ENCODE results near the gene STX10.

The STX10 gene

GRCh38 chr19:13117772-13118423 is 32.3 kb downstream of the STX10 start, which contains the start of gene NACC1:
Gene NACC1 (plus strand): TSS chr19:13118264. CDS start chr19:13135208, 16,944 bp downstream.
- DNase-seq, result peak; percentile 88

- no peak for DNase-seq
Measured at GRCh38 chr19:13117176-13117771, 32.9 kb downstream of the STX10 start.

- DNase-seq, result peak; percentile 95
Measured at GRCh38 chr19:13116282-13117175, 33.6 kb downstream of the STX10 start, which contains the start of gene TRMT1. Gene TRMT1 (minus strand): TSS chr19:13116740. CDS start chr19:13116399, 341 bp downstream.

- no peak for DNase-seq
Measured at GRCh38 chr19:13115936-13116281, 34.3 kb downstream of the STX10 start.

DNA sequence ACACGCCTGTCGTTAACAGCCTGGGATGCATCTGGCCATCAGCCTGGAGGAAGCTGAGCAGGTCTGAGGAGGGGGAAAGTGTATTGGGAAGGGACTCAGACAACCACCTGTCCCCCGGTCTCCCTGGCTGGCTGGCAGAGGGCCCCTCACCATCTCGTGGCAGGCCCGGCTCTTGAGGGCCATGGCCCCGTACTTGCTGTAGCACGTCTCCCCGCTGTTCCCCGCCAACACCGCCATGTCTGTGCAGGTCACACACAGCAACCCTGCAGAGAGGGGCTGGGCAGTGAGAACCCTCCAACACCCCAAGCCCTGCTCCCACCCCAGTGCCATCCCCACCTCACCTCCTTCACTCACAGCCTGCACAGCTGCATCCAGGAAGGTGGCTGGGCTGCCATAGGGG is 37.6 kb downstream of the STX10 start:
- DNase-seq, result no peak

GRCh38 chr19:13110099-13110610 is 40.0 kb downstream of the STX10 start:
- DNase-seq, result no peak

DNA sequence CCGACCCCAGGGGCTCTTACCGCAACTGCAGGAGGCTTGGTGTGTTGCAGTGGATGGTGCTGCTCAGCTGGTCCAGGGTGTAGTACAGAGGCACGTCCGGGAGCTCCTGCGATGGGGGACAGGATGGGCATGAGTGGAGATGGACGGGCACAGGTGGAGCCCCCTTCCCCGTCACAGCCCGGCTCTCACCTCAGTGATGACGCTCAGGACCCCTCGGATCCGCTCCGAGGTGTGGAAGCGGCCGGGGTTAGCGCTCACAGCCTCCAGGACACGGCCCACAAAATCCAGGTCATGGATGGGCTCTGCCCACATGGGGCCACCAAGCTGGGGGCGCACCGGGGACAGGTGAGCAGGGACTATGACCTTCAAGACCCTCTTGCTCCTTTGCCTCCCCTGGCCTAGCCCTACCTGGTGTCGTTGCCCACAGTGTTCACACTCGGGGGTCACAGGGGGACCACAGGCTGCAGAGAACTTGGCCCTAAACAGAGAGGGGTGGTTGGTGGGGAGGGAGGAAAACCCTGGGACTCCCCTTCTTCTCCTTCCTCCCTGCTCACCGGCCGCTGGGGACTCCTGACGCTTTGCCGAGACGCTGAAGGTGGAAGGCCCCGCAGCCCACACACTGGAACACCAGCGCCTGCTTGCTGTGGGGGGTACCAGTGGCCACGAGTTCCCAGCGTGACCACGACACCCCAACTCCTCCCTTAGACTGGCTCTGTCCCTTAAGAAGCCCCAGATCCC is 40.6 kb downstream of the STX10 start:
- no peak for DNase-seq

- no peak for DNase-seq
Measured at GRCh38 chr19:13104848-13105711, 45.1 kb downstream of the STX10 start.

GRCh38 chr19:13104360-13104847 is 45.8 kb downstream of the STX10 start:
- peak; percentile 56 for DNase-seq

DNA sequence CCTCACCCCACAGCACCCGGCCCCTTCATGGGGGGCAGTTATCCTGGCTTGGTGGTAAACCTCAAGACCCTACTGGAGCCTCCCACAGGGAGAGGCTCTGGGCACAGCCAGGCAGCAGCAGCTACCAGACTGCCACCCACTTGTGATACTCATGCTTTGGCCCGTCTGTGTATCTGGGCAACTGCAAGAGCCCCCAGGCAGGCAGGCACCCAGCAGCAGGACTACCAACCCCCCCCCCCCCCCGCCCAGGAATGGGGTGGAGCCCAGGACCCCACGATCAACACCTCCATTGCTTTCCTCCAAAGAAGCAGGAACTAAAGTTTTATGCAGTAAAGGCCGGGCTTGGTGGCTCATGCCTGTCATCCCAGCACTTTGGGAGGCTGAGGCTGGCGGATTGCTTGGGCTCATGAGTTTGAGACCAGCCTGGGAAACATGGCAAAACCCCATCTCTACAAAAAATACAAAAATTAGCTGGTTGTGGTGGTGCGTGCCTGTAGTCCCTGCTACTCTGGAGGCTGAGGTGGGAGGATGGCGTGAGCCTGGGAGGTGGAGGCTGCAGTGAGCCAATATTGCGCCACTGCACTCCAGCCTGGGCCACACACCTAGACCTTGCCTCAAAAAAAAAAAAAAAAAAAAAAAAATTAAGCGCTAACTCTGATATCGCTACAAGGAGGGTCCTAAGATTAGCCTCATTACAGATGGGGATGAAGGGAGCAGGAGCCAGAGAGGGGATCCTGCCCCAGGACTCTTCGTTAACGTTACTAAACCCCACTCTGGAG is 46.4 kb downstream of the STX10 start:
- no peak for DNase-seq

DNA sequence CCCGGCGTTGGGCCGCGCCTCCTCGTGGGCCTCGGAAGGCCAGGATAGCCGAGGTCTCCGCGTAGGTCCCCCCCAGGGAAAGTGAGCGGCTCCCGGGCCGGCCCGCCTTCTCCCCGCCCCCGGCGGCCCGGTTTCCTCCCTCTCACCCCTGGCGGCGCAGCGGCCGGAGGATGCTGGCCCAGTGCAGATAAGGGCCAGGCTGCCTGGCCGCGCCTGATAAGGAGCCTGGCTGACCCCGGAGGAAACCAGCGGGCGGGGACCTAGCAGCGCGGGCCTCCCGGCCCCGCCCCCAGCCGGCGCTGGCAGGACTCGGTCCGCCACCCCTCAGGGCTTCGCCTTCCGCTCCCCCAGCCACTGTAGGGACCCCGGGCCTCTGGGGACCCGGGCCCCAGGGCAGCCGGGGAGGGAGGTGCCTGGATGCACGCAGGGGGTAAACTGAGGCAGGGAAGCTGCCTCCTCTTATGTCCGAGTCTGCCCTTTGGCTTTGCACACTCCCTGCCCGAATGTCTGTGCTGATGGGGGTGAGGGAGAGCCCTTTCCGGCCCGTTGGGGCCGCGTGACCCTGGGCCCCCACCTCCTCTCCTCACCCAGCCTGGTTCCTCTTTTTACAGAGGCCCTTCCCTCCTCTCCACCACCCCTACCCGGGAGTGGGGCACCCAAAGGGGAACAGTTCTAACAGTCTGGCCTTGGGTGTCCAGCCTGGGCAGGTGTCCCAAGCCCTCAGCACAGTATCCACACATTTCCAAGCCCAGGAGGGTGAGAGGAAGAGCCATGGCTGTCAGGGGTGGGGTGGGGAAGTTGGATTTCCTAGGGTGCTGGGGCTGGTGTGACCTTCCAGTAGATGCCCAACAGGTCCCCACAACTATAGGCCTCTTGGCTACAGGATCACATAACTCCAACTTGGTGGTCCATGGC is 47.3 kb downstream of the STX10 start, which contains the start of gene LYL1:
Gene LYL1 (minus strand): TSS at position 193 of the 915 bp plus-strand sequence. CDS start 1,687 bp downstream, outside the sequence.
- DNase-seq, result no peak

- DNase-seq, result no peak
Measured at GRCh38 chr19:13102416-13102665, 47.8 kb downstream of the STX10 start.

DNA sequence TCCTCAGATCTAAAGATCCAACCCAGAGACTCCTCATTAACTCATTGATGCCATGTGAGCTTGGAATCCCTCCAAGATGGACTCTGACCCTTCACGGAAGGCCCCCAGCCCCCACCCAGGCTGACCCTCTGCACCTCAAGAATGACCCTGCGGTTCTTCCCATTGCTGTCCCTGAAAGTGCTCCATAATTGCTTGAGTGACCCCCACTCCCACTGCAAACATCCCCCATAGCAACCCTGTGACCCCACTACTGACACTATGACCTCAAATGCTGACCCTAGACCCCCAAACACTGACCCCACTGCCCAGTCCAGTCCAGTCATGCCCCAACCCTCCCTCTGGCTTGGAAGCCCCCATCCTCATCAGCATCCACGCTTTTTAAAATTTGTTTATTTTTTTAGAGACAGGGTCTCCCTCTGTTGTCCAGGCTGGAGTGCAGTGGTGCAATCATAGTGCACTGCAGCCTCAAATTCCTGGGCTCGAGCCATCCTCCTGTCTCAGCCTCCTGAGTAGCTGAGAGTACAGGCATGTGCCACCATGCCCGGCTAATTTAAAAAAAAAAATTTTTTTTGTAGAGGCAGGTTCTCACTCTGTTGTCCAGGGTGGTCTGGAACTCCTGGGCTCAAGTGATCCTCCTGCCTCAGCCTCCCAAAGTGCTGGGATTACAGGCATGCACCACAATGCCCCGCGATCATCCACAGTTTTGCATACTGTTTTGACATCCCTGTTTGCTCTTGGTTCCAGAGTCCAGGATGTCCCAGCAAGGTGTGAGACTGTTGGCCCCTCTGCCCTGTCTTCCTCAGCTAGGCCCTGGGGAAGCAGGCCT is 48.4 kb downstream of the STX10 start:
- no peak for DNase-seq

GRCh38 chr19:13100841-13101589 is 49.2 kb downstream of the STX10 start:
- no peak for DNase-seq

DNA sequence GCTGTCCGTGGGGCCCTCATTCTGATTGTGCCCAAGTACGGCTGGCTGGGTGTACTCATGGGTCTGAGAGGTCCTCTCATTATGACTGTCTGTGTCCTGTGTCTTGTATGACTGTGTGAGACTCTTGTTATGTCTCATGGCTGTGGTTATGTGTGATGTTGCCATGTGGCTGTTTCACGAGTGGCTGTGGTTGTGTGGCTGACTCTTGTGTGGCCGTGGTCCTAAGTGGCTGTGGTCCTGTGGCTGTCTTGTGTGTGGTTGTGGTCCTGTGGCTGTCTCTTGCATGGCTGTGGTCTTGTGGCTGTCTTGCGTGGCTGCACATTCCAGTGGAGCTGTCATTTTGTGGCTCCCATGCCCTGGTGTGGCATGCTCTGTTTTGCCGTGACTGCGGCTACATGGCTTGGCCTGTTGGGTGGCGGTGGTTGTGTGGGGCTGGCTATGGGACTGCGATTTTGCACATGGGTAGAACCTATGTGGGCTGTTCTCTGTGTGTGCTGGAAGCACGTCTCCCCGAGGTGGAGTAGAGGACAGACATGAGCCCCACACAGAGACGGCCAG is 50.1 kb downstream of the STX10 start:
- peak; percentile 66 for DNase-seq

GRCh38 chr19:13099073-13099999 is 50.8 kb downstream of the STX10 start:
- DNase-seq, result peak; percentile 74
